Loucy (cell line): ENCODE data around the gene TENM4.

ENCODE experiments used
- EZH2phosphoT487 ChIP-seq: fragments of 200-600 bp; IDR thresholded peaks from 2 replicates; pipeline ENCODE4 v1.6.1; 2018; ENCODE audit warnings: antibody characterized with exemption, mild to moderate bottlenecking, moderate library complexity, borderline replicate concordance
- TF ChIP-seq, protein P1 (sequence below): fragments of 200-600 bp; sonication (generic); conservative IDR thresholded peaks from 2 replicates; pipeline ENCODE4 v1.5.1; 2014; ENCODE audit warnings: mild to moderate bottlenecking, antibody characterized with exemption, low read length

- TF ChIP-seq, protein P1, sequence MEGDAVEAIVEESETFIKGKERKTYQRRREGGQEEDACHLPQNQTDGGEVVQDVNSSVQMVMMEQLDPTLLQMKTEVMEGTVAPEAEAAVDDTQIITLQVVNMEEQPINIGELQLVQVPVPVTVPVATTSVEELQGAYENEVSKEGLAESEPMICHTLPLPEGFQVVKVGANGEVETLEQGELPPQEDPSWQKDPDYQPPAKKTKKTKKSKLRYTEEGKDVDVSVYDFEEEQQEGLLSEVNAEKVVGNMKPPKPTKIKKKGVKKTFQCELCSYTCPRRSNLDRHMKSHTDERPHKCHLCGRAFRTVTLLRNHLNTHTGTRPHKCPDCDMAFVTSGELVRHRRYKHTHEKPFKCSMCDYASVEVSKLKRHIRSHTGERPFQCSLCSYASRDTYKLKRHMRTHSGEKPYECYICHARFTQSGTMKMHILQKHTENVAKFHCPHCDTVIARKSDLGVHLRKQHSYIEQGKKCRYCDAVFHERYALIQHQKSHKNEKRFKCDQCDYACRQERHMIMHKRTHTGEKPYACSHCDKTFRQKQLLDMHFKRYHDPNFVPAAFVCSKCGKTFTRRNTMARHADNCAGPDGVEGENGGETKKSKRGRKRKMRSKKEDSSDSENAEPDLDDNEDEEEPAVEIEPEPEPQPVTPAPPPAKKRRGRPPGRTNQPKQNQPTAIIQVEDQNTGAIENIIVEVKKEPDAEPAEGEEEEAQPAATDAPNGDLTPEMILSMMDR = no peak
- TF ChIP-seq EZH2phosphoT487 = no peak
Observed at GRCh38 chr11:78773077-78773476, 667.8 kb downstream of the TENM4 start.
